SU-DHL-6 (cell line): ENCODE measurements around the gene RAB6A.

Experiments
- EZH2phosphoT487 ChIP-seq: fragments of 200-600 bp; sonication (generic), shearing (Covaris generic); conservative IDR thresholded peaks from 2 replicates; pipeline ENCODE4 v1.6.1; 2018; ENCODE audit warnings: mild to moderate bottlenecking, antibody characterized with exemption, low read length, moderate library complexity, mixed read lengths
- TF ChIP-seq, protein P1 (sequence below): fragments of 200-600 bp; sonication (generic); IDR thresholded peaks from one replicate; pipeline ENCODE4 v1.5.1; 2017; ENCODE audit warnings: antibody characterized with exemption, mild to moderate bottlenecking, low read length, moderate library complexity; ENCODE audit not compliant: insufficient read depth, poor library complexity, severe bottlenecking

DNA sequence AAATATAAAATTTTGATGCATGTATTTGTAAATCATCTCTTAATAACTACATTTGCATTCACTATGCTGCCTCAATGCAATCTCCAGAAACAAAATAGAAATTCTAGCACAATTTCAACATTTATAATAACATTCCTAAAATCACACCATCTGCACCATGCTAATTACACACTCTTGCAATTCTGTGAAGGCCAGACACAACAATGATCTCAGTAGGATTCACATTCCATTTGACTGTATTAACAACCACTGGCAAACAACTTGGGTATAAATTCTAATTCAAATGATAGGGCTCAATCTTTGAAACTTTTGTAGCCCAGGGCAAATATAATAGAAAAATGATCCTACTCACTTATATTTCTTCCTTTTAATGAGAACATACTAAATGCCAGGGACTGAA is 25.9 kb downstream of the RAB6A start:
- TF ChIP-seq, protein P1, sequence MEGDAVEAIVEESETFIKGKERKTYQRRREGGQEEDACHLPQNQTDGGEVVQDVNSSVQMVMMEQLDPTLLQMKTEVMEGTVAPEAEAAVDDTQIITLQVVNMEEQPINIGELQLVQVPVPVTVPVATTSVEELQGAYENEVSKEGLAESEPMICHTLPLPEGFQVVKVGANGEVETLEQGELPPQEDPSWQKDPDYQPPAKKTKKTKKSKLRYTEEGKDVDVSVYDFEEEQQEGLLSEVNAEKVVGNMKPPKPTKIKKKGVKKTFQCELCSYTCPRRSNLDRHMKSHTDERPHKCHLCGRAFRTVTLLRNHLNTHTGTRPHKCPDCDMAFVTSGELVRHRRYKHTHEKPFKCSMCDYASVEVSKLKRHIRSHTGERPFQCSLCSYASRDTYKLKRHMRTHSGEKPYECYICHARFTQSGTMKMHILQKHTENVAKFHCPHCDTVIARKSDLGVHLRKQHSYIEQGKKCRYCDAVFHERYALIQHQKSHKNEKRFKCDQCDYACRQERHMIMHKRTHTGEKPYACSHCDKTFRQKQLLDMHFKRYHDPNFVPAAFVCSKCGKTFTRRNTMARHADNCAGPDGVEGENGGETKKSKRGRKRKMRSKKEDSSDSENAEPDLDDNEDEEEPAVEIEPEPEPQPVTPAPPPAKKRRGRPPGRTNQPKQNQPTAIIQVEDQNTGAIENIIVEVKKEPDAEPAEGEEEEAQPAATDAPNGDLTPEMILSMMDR: no peak
- TF ChIP-seq EZH2phosphoT487: no peak
